Left renal pelvis (tissue), 4 donors: Measurements from ENCODE around the gene LRRC74A. TPM values are rescaled to one million over a fixed set of nuclear protein-coding genes. Genes with fewer than 3 reads are reported as not detected.

ENCODE experiments used
- DNase-seq, 4 donors: peaks; one replicate each; pipeline ENCODE4 v3.0.0-alpha.2; 2013; ENCODE audit warnings: low read depth in 4 of 4, low spot score in 3 of 4
- polyA plus RNA-seq, 4 donors: library from polyadenylated mRNA; unstranded; fragments of 120-200 nt; gene quantifications; one replicate each; pipeline ENCODE4 v1.2.1, GENCODE V29; 2013; ENCODE audit not compliant: insufficient read length in 4 of 4

The LRRC74A gene
- polyA plus RNA-seq, 4 donors: not detected

DNA sequence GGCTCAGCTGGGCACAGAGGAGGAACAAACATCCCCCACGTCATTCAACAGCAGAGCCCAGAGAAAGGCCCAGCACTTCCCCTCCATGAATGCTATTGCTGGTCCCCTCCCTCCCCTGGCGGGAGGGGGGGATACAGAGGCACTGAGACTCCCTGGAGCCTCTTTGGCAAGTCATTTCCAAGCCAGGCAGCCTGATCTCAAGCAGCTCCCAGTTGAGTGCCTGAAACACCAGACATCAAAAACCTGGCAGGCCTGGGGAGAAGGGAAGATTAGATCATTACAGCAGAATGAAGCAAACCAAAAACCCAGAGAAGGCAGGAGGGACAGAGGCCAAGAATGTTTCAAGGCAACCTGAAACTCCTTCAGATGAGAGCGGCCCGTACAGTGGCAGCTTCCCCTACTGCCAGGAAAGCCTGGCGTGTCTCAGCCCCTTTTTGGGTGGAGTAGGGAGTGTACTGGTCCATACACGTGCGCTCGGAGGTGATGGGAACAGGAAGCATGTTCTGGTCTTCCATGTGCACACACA lies 92.1 kb downstream of the LRRC74A start:
- no peak for DNase-seq

GRCh38 chr14:76918782-76919394 lies 92.7 kb downstream of the LRRC74A start:
- DNase-seq: peak in 1 of 4 donors; percentile 70

Other genes starting within 250 kb of the LRRC74A start
- 10 to 100 TPM; 32.6 to 39.1 (median 36.5) TPM for gene VASH1, start 64.9 kb upstream of the LRRC74A start, polyA plus RNA-seq
- 10 to 100 TPM; 17.4 to 38.7 (median 23.4) TPM for gene ANGEL1, start 13.5 kb upstream of the LRRC74A start, polyA plus RNA-seq
- 100 to 1,000 TPM in 1 of 4 donors, 10 to 100 TPM in 3; 43.3 to 108 (median 49.6) TPM for gene IRF2BPL, start 202.3 kb downstream of the LRRC74A start, polyA plus RNA-seq